Stomach (tissue), 9 donors: ENCODE results near the gene TNFAIP6. TPM values are rescaled to one million over a fixed set of nuclear protein-coding genes. Genes with fewer than 3 reads are reported as not detected.

Experiments used
- DNase-seq, 2 donors: peaks; one replicate each; pipeline versions ENCODE4 v3.0.0 to v3.0.0-alpha.2; 2013 to 2019
- H3K27ac ChIP-seq, 5 donors: fragments of 200-600 bp in 4 of 5; sonication (generic) in 4 of 5; one replicate each; pipeline ENCODE4 v1.5.1; 2013 to 2019; ENCODE audit warnings: mild to moderate bottlenecking in 1 of 5, moderate library complexity in 1 of 5
- H3K27me3 ChIP-seq, 3 donors: fragments of 200-600 bp; sonication (generic); one replicate each; pipeline ENCODE4 v1.5.1; 2017 to 2019; ENCODE audit warnings: mixed run types in 1 of 3
- H3K36me3 ChIP-seq, 4 donors: fragments of 200-600 bp; sonication (generic); 1 replicate in 3 of 4; 2 replicates in 1 of 4; pipeline ENCODE4 v1.5.1; 2016 to 2019
- H3K4me1 ChIP-seq, 4 donors: fragments of 200-600 bp; sonication (generic); one replicate each; pipeline ENCODE4 v1.5.1; 2016 to 2019
- H3K4me3 ChIP-seq, 4 donors: fragments of 200-600 bp; sonication (generic) in 3 of 4; one replicate each; pipeline ENCODE4 v1.5.1; 2016 to 2019; ENCODE audit warnings: mild to moderate bottlenecking in 1 of 4
- H3K9me3 ChIP-seq, 4 donors: fragments of 200-600 bp; sonication (generic); one replicate each; pipeline ENCODE4 v1.5.1; 2016 to 2019
- CTCF ChIP-seq, 7 experiments: fragments of 450-650 bp in 4 of 7; fragments of 200-600 bp in 3 of 7; sonication (generic) in 3 of 7; IDR thresholded peaks; one replicate each; pipeline ENCODE4 v1.5.1; 2016 to 2019; ENCODE audit warnings: antibody characterized with exemption in 7 of 7, control low read depth in 2 of 7, mild to moderate bottlenecking in 1 of 7
- EP300 ChIP-seq: sonication (generic); formaldehyde crosslinking; IDR thresholded peaks from one replicate; pipeline ENCODE4 v1.6.1; 2017; ENCODE audit warnings: antibody characterized with exemption
- POLR2A ChIP-seq, 4 donors: fragments of 450-650 bp; IDR thresholded peaks; one replicate each; pipeline ENCODE4 v1.6.1; 2016; ENCODE audit warnings: antibody characterized with exemption in 4 of 4, control low read depth in 2 of 4, mild to moderate bottlenecking in 1 of 4, moderate library complexity in 1 of 4
- POLR2AphosphoS5 ChIP-seq, 3 donors: sonication (generic); formaldehyde crosslinking; IDR thresholded peaks; one replicate each; pipeline ENCODE4 v1.6.1; 2016; ENCODE audit warnings: antibody characterized with exemption in 3 of 3
- WGBS, 5 donors: extraction: QIAGEN DNeasy Blood & Tissue Kit in 3 of 5; methylation state at CpG; one replicate each; pipeline versions ENCODE4 v1.1.5 to v1.1.7; 2013 to 2018; 5-methylcytosine and 5-hydroxymethylcytosine counted together
- intact Hi-C: fragments of 100-400 bp; cut with DNase I; formaldehyde crosslinking; loops from one replicate; pipeline ENCODE4 v1.15.1; 2023; ENCODE audit warnings: low total_unique reads
- polyA plus RNA-seq, 3 donors: library from polyadenylated mRNA; stranded (reverse); fragments of 200-250 nt; gene quantifications; one replicate each; pipeline ENCODE4 v1.2.3, GENCODE V29; 2013
- total RNA-seq, 5 donors: library from RNA; depleted of rRNA; stranded (reverse); fragments of >200 nt; gene quantifications; one replicate each; pipeline versions ENCODE4 v1.1.0 to v1.2.3, GENCODE V29; 2014 to 2016
- donor health status: healthy with polysubstance abuse.
- donor health status: Bipolar disorder and iron deficiency.
- donor health status: healthy.

TNFAIP6 gene
- total and polyA plus RNA-seq, 8 donors, result 0.73 to 10.5 (median 5.1) TPM; not detected in 2

DNA sequence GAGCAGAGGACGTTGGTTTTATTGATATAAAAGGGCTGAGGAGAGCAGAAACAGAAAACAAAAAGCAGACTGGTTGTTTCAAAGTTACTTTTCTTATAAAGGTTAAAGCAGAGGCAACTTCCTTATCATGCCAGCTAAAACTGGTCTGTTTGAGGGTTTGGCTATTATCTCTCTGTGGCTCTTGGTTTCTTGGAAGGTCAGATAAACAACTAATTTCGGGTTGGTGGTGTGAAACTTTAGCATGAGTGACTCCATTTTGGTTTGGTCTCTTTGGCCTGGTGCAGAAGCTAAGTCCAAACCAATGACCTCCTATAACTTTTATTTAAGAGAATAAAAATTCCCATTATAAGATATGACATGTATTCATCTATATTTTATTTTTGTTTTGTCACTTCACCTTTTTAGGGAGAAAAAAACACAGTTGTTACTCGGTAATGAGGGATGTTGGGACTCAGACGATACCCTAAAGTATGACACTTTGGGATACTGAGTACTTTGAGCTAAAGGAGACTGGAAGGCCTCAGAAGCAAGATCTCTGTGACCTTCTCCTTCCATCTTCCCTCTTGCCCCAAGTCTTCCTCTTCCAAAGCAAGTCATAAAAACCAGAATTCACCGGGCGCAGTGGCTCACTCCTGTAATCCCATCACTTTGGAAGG lies 23.3 kb downstream of the TNFAIP6 start:
- intact Hi-C loops, result no loop called here
- H3K4me3 ChIP-seq, result no peak overlapping the region
- WGBS, 5 donors, result 71 to 78% (median 72%) methylated on average over 6 of the region's 6 CpGs

DNA sequence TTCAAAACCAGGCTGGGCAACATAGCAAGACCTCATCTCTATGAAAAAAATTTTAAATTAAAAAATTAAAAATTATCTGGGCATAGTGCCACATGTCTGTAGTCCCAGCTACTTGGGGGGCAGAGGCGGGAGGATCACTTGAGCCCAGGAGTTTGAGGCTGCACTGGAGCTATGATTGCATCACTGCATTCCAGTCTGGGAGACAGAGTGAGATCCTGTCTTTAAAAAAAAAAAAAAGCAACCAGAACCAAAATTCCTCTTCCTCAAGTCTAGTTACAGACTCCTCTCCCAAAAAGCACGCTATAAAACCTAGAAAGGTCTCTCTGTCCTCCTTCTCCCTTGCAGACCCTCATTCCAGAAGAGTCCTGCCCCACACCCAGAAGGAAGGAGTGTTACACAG lies 23.9 kb downstream of the TNFAIP6 start:
- Histone ChIP-seq H3K27me3 (no peaks in the 10 kb centered on the region), H3K9me3 (no peaks in the 10 kb centered on the region), H3K36me3 (no peaks in the 10 kb centered on the region), H3K4me3 (no peak overlapping the region), H3K4me1 (no peaks in the 10 kb centered on the region), H3K27ac (no peak overlapping the region)
- WGBS, 5 donors, result 91 to 94% (median 92%) methylated on average over 2 of the region's 2 CpGs
- no peak for DNase-seq
- intact Hi-C loops, result no loop called here
- TF ChIP-seq POLR2A (IDR thresholded peaks at IDR 0.05), result no peak
- no peak for TF ChIP-seq POLR2AphosphoS5 (IDR thresholded peaks at IDR 0.05)
- no peak for TF ChIP-seq CTCF (IDR thresholded peaks at IDR 0.05)
- no peak for TF ChIP-seq EP300

More for the DNA sequence above, 23.3 kb downstream of the TNFAIP6 start:
- no peak for DNase-seq
- H3K36me3 ChIP-seq, result no peaks in the 10 kb centered on the region
- H3K27me3 ChIP-seq, result no peaks in the 10 kb centered on the region
- TF ChIP-seq POLR2AphosphoS5 (IDR thresholded peaks at IDR 0.05) (no peak), CTCF (IDR thresholded peaks at IDR 0.05) (no peak), POLR2A (IDR thresholded peaks at IDR 0.05) (no peak), EP300 (no peak)
- no peak overlapping the region for H3K27ac ChIP-seq
- no peaks in the 10 kb centered on the region for H3K9me3 ChIP-seq
- H3K4me1 ChIP-seq, result no peaks in the 10 kb centered on the region

- Histone ChIP-seq H3K36me3 (no peaks in the 10 kb centered on the region), H3K4me1 (no peaks in the 10 kb centered on the region), H3K27me3 (no peaks in the 10 kb centered on the region), H3K27ac (no peak overlapping the region), H3K4me3 (no peak overlapping the region), H3K9me3 (no peaks in the 10 kb centered on the region)
- DNase-seq, result no peak
- intact Hi-C loops, result no loop called here
- WGBS, 5 donors, result 79 to 90% (median 87%) methylated on average over 4 of the region's 4 CpGs
- TF ChIP-seq POLR2AphosphoS5 (IDR thresholded peaks at IDR 0.05) (no peak), POLR2A (IDR thresholded peaks at IDR 0.05) (no peak), CTCF (IDR thresholded peaks at IDR 0.05) (no peak), EP300 (no peak)
These were observed 30.6 kb downstream of the TNFAIP6 start for GRCh38 chr2:151388011-151388410.

DNA sequence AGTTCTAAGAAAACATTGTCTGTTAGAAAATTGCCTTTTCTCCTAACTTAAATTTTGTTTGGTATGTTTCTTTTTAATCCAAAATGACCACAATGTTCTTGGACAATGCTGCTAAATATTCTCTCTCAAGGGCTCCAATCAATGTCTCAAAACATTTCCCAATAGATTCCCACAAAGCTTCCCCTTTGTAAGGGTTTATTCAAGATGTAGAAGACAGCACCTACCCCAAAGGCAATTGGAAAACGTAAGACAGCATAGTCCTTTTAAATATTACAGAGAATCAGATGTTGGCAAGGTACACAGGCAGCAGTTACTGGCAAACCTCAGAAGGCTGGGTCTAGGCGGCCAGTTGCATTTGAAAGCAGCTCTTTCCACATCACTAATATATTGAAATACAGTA lies 34.0 kb downstream of the TNFAIP6 start:
- Histone ChIP-seq H3K9me3 (no peaks in the 10 kb centered on the region), H3K27ac (no peak overlapping the region), H3K4me3 (no peak overlapping the region), H3K4me1 (no peaks in the 10 kb centered on the region), H3K27me3 (no peaks in the 10 kb centered on the region), H3K36me3 (no peaks in the 10 kb centered on the region)
- intact Hi-C loops, result no loop called here
- no peak for TF ChIP-seq POLR2AphosphoS5 (IDR thresholded peaks at IDR 0.05)
- no peak for TF ChIP-seq EP300
- TF ChIP-seq POLR2A (IDR thresholded peaks at IDR 0.05), result no peak
- TF ChIP-seq CTCF (IDR thresholded peaks at IDR 0.05), result no peak
- WGBS, 5 donors, result 71 to 85% (median 82%) methylated on average over 2 of the region's 2 CpGs
- no peak for DNase-seq
